Midbrain (tissue), 1 donor: ENCODE results near the gene MAPK1IP1L.
A peak's percentile ranks its signal among the peaks of the same experiment; 100 is the strongest.
"Not testable (repeated sequence)": the region's sequence is repeated elsewhere in the genome, so short reads cannot be mapped to it uniquely, and the experiment has no call there.

Experiments
- DNase-seq: peaks from one replicate; lab custom pipeline; 2025; lab: John Stamatoyannopoulos, UW

The MAPK1IP1L gene

GRCh38 chr14:55051423-55052268, at the start of gene MAPK1IP1L:
Gene MAPK1IP1L, plus strand, starts transcription at chr14:55051647. Its CDS starts 10,037 bp downstream, at chr14:55061684.
- peak; percentile 94 for DNase-seq

DNA sequence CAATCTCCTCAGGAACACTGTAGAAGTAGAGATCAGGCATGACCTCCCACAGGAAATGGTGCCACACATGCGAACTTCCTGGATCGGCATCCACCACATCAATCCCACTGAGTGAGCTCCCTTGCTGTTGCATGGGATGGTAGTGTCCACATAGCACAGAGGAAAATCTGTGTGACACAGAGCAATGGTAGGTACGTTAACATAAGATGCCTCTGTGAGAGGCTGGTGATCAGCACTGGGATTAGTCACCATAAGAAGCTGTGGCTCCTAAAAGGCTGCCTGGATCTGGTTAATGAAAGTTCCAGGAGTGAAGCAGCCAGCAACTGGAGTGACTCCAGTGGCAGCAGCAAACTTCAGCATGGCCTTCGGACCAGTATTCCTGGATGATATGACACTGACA, 46.4 kb upstream of the MAPK1IP1L start:
- DNase-seq: no peak

- DNase-seq: no peak
These were observed 36.4 kb upstream of the MAPK1IP1L start for GRCh38 chr14:55015006-55015405.

DNA sequence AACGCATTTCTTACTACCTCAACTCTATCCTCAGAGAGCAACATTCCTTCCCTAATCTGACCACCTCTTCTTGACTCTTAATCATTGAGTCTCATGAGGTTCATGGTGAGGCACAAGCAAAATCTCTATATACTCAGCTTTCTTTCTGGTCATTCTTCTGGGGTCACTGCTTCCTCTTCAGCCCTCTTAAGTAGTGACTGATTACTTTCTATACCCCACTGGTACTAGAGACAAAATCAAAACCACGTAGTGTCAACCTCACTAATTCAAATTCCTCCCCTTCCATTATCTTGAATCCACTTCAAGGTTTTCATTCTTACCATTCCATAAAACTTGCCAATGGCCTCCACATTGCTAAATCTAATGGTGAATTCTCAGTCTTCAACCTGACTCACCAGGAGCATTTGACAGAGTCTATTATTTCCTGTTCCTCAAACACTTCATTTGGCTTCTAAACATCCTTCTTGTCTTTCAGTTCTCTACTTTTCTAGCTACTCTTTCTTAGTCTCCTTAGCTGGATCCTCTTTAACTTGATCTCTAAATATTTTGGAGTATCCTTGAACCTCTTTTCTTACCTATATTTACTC, 31.4 kb upstream of the MAPK1IP1L start:
- no peak for DNase-seq

- DNase-seq: not testable (repeated sequence)
These were observed 27.1 kb upstream of the MAPK1IP1L start for GRCh38 chr14:55024365-55024764.

GRCh38 chr14:55025948-55026347, 25.5 kb upstream of the MAPK1IP1L start:
- DNase-seq: no peak

DNA sequence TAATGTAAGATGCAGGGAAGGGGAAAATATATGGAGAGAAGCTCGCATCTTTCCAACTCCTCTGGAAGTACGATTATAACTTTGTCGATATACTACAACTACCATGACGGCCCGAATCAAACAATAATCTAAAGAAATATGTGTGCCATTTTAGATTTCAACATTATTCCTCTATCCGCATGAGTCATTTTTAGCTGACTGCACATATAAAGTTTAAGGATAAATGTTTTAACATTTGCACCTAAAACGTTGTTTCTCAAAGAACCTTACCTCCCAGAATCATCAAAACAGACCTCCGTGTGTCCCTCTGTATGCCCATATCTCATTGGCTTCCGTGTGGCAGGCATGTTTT, 25.0 kb upstream of the MAPK1IP1L start:
- no peak for DNase-seq

DNA sequence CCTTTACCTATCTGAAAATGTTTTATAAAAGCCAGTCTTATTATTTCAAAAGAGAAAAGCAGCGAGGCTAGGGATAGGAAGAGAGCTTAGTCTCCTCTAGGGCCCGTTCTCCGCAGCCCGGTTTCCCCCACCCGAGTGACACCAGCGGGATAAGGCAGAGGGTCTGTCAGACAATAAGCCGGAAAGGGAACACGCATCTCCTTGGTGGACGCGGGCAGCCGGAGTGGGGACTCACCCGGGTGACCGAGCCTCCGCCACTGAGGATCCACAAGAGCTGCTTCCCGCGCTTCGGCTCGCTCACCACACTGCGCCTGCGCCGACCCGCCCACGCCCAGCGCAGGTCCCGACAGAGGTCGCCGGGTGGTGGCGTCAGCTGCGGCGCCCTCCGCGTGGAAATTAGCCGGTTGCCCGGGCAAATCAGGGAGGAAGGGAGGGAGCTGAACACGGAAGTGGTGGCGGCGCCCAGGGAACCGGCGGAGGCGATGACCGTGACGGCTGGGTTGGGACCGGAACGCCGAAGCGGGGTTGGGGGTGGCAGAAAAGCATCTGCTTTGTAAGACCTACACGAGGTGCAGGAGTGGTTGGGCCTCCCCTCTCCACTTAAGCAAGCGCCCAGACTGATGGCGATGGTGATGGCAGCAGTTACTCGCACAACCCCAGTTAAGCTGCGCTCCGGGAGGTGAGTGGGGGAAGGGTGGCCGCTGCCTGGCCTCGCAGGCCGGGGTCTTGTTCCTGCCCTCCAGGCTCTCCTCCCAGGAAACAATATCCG, 24.5 kb upstream of the MAPK1IP1L start, which contains the start of the genes SOCS4 and WDHD1:
TSS of gene SOCS4 (plus strand) at position 444 of the 769 bp plus-strand sequence. CDS start 15,806 bp downstream, outside the sequence.
TSS of gene WDHD1 (minus strand) at position 307 of the 769 bp plus-strand sequence. CDS start 312 bp downstream, outside the sequence.
- DNase-seq: peak; percentile 96

- DNase-seq: no peak
These were observed 23.4 kb upstream of the MAPK1IP1L start for GRCh38 chr14:55028066-55028465.

GRCh38 chr14:55028476-55028875, 23.0 kb upstream of the MAPK1IP1L start:
- DNase-seq: no peak

- no peak for DNase-seq
These were observed 20.3 kb upstream of the MAPK1IP1L start for GRCh38 chr14:55031190-55031589.

- DNase-seq: not testable (repeated sequence)
These were observed 13.5 kb upstream of the MAPK1IP1L start for GRCh38 chr14:55037995-55038394.

GRCh38 chr14:55038708-55039107, 12.7 kb upstream of the MAPK1IP1L start:
- no peak for DNase-seq

DNA sequence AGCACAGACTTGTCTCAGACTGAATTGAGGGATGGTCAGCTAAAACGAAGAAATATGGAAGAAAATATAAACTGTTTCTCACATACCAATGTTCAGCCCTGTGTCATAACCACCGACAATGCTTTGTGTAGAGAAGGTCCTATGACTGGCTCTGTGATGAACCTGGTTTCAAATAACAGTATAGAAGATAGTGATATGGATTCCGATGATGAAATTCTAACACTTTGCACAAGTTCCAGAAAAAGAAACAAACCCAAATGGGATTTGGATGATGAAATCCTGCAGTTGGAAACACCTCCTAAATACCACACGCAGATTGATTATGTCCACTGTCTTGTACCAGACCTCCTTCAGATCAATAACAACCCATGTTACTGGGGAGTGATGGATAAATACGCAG, 7.9 kb upstream of the MAPK1IP1L start:
- DNase-seq: no peak

- DNase-seq: no peak
These were observed 6.4 kb upstream of the MAPK1IP1L start for GRCh38 chr14:55045087-55045486.

DNA sequence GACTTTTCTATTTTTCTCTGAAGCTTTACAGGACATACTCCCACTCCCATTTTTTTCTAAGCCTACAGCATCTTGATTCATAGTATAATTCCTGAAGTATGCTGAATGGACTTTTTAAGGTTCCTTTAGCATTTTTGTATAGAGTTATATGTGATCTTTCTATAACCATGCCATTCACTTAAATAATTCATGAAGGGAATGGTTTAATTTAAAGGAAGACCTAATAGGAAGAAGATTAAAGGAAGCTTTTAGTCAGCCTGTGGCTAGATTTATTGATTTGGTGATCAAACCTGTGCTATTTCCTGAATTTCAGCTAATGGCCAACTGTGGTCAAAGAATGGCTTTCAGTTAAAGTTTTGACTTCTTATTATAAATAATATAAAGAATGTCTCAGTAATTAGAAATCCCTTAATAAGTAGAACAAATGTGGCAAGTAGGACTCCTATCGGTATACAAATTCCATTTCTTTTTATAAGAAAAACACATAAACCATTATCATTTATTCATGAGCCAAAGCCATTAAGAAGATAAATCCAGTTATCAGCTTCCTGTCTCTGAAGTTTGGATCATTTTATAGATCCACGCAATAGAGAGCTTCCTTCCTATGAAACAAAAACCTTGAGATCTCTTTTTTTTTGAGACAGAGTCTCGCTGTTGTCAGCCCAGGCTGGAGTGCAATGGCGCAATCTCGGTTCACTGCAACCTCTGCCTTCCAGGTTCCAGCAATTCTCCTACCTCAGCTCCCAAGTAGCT, 4.0 kb upstream of the MAPK1IP1L start:
- no peak for DNase-seq

DNA sequence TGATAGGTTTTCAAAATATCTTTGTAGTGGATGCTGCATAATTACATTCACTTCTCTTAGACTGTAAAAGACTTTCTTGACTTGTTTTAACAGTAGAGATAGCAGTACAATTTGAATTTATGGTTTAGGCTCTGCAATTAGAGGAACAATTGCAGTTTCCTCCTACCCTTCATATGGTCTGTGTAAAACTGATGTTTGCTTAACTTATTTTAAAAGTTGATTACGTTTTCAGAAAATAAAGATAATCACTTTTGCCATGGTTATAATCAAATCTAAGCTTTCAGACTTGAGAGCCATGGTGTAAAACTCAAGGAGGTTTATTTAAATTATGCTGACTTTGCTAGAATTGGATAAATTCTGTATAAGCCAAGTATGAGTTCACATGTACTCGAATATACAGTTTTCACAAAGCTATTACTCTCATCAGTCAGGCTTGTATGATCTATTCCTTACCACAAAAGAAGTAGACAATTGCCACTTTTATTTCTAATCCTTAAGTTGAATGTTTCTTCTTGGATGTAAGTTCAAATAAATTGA, 2.5 kb upstream of the MAPK1IP1L start:
- no peak for DNase-seq

GRCh38 chr14:55051165-55051422, 353 bp upstream of the MAPK1IP1L start:
- no peak for DNase-seq

DNA sequence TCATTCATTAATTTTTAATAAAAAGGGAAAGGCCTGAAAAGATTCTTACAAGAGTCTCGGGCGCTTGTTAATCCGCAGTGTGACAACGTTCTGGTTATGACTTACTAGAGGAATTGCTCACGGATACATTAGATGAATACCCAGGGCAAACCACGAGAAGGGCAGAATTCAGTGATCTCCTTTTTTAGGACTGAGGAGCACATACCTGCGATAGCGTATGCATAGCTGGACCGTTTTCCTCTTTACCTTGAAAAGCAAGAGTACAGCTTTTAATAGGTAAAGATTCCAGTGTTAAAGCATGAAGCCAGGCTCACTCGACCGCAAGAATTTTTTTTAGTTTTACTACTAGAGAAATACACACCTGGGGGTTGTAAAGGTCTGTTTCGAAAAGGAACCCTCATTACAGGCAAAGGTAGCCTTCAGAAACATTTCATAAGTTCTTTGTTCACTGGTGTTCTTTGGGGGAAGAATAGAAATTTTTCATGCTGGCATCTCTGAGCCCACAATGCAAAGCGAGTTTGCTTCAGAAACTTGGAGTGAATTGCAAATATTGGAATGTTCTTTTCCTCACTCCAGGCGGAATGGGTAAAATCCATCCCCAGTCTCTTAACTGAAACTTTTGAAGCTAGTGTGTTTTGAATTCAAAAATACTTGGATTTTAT, 953 bp downstream of the MAPK1IP1L start:
- DNase-seq: no peak

GRCh38 chr14:55053018-55053417, 1.6 kb downstream of the MAPK1IP1L start:
- no peak for DNase-seq

GRCh38 chr14:55053500-55053899, 2.1 kb downstream of the MAPK1IP1L start:
- no peak for DNase-seq
